Gastroesophageal sphincter (tissue), 4 donors: Measurements from ENCODE around the gene CIROP. TPM values are rescaled to one million over a fixed set of nuclear protein-coding genes. Genes with fewer than 3 reads are reported as not detected.

Experiments used
- ATAC-seq: fragments of 150-250 bp; one replicate; pipeline ENCODE4 v1.9.1; 2016; ENCODE audit warnings: mild to moderate bottlenecking, moderate library complexity
- H3K27ac ChIP-seq, 4 donors: fragments of 200-600 bp; sonication (generic) in 3 of 4; 1 replicate in 3 of 4; 2 replicates in 1 of 4; pipeline ENCODE4 v1.5.1; 2016 to 2019
- H3K27me3 ChIP-seq: fragments of 200-600 bp; sonication (generic); one replicate; pipeline ENCODE4 v1.5.1; 2019
- H3K36me3 ChIP-seq, 2 donors: fragments of 200-600 bp; sonication (generic); one replicate each; pipeline ENCODE4 v1.5.1; 2019; ENCODE audit warnings: control low read depth in 1 of 2
- H3K4me1 ChIP-seq, 3 donors: fragments of 200-600 bp; sonication (generic); 1 replicate in 2 of 3; 2 replicates in 1 of 3; pipeline ENCODE4 v1.5.1; 2016 to 2019; ENCODE audit warnings: control low read depth in 2 of 3
- H3K4me3 ChIP-seq, 2 donors: fragments of 200-600 bp; sonication (generic); one replicate each; pipeline ENCODE4 v1.5.1; 2019; ENCODE audit warnings: mild to moderate bottlenecking in 1 of 2, moderate library complexity in 1 of 2
- H3K9me3 ChIP-seq, 3 donors: fragments of 200-600 bp; sonication (generic); one replicate each; pipeline ENCODE4 v1.5.1; 2017 to 2019; ENCODE audit warnings: control low read depth in 2 of 3
- EP300 ChIP-seq: sonication (generic); formaldehyde crosslinking; IDR thresholded peaks from one replicate; pipeline ENCODE4 v1.6.1; 2017; ENCODE audit warnings: antibody characterized with exemption, mild to moderate bottlenecking
- POLR2A ChIP-seq, 2 donors: fragments of 450-650 bp; IDR thresholded peaks; one replicate each; pipeline ENCODE4 v1.6.1; 2017; ENCODE audit warnings: antibody characterized with exemption in 2 of 2, mild to moderate bottlenecking in 2 of 2, moderate library complexity in 1 of 2
- POLR2AphosphoS5 ChIP-seq: sonication (generic); formaldehyde crosslinking; IDR thresholded peaks from one replicate; pipeline ENCODE4 v1.6.1; 2017; ENCODE audit warnings: antibody characterized with exemption
- WGBS, 2 donors: methylation state at CpG; one replicate each; pipeline ENCODE4 v1.1.5; 2018; ENCODE audit warnings: low coverage in 1 of 2; 5-methylcytosine and 5-hydroxymethylcytosine counted together
- total RNA-seq, 4 donors: library from RNA; depleted of rRNA; stranded (reverse); fragments of >200 nt; gene quantifications; one replicate each; pipeline ENCODE4 v1.1.0, GENCODE V29; 2016
- TF ChIP-seq, protein P1 (sequence below), 4 experiments: fragments of 200-600 bp in 2 of 4; fragments of 450-650 bp in 2 of 4; sonication (generic) in 1 of 4; IDR thresholded peaks; one replicate each; pipeline ENCODE4 v1.5.1; 2017 to 2019; ENCODE audit warnings: antibody characterized with exemption in 4 of 4, mild to moderate bottlenecking in 2 of 4, moderate library complexity in 2 of 4

The CIROP gene
- total RNA-seq, 4 donors from 2014 or later: 0.13 to 0.31 TPM; not detected in 2

DNA sequence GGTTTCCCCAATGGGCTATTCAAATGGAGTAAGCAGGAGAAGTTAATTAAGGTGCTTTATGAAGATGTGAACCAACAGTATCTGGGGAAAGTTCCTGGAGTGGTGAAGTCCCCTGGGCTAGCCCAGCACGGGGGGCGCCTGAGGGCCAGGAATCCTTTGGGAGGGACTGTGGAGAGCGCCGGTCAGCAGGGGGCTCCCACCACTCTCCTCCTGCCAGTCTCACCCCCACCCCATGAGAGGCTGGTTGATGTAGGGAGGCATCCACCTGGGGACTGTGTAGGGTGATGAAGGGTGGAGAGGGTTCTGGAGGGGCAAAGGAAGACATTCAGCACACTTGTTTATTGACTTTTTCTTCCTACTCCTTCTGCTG is 9.9 kb upstream of the CIROP start:
- peaks cover 61% of the 10 kb centered on the region for H3K27me3 ChIP-seq
- no peak overlapping the region for H3K4me3 ChIP-seq

DNA sequence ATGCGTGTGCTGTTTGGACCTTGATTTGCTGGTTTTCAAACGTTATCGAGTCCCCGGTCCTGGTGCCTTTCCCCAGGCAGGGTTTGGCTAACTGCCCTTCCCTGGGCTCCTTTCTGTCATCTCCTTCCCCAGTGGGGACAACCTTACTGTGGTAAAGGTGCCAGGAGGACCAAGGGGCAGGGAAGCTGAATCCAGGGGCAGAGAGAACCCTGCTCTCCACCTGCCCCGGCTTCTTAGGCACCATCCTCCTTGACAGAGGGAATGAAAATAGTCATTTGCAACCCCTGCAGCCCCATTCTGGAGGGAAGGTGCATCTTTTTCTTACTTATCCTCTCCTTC is 9.3 kb upstream of the CIROP start:
- H3K4me1 ChIP-seq: no peaks in the 10 kb centered on the region
- ATAC-seq: no peak
- H3K9me3 ChIP-seq: no peaks in the 10 kb centered on the region
- no peak for TF ChIP-seq EP300
- 75% methylated on average over 5 of the region's 5 CpGs; no CpG with 5 or more reads in 1 of the 2 donors for WGBS, 2 donors
- no peaks in the 10 kb centered on the region for H3K36me3 ChIP-seq
- H3K27ac ChIP-seq: no peak overlapping the region
- peaks cover 61% of the 10 kb centered on the region for H3K27me3 ChIP-seq
- H3K4me3 ChIP-seq: no peak overlapping the region

More for the DNA sequence above, 9.9 kb upstream of the CIROP start:
- H3K9me3 ChIP-seq: no peaks in the 10 kb centered on the region
- H3K36me3 ChIP-seq: no peaks in the 10 kb centered on the region
- H3K27ac ChIP-seq: no peak overlapping the region
- TF ChIP-seq, protein P1, sequence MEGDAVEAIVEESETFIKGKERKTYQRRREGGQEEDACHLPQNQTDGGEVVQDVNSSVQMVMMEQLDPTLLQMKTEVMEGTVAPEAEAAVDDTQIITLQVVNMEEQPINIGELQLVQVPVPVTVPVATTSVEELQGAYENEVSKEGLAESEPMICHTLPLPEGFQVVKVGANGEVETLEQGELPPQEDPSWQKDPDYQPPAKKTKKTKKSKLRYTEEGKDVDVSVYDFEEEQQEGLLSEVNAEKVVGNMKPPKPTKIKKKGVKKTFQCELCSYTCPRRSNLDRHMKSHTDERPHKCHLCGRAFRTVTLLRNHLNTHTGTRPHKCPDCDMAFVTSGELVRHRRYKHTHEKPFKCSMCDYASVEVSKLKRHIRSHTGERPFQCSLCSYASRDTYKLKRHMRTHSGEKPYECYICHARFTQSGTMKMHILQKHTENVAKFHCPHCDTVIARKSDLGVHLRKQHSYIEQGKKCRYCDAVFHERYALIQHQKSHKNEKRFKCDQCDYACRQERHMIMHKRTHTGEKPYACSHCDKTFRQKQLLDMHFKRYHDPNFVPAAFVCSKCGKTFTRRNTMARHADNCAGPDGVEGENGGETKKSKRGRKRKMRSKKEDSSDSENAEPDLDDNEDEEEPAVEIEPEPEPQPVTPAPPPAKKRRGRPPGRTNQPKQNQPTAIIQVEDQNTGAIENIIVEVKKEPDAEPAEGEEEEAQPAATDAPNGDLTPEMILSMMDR (IDR thresholded peaks at IDR 0.05): no peak
- TF ChIP-seq EP300 (no peak), POLR2A (IDR thresholded peaks at IDR 0.05) (no peak), POLR2AphosphoS5 (no peak)
- ATAC-seq: no peak
- no peaks in the 10 kb centered on the region for H3K4me1 ChIP-seq
- WGBS, 2 donors: 20 to 80% methylated on average over 1 to 3 of the region's 4 CpGs

DNA sequence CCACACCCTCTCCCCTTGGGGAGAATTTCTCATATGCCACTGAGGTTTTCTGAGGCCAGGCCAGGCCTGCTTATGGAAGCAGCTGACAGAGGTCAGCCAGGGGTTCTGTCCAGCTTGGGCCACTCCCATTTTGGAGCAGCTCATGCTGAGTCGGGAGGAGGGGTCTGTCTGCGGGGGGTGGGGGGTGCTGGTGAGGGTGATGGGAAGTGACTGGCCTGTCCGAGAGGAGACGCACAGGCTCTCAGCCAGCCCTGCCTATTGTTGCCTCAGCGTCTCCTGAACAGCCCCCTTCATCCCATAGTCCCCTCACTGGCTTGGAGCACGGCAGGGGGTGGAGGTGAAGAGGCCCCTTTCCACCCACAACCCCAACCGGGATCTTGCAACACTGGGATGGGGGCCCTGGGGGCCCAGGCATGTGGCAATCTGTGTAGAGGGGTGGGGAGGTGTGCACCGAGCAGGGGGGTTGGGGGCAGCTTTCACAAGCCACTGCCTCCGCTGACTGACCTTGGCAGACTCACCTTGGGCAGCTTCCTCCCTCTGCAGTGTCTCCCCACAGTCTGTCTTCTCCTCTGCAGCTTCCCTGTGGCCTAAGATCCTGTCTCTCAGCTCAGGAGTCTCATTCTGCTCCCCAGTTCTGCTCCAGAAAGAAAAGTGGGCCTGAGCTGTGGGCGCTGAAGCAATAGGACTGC is 8.8 kb upstream of the CIROP start:
- Histone ChIP-seq H3K27me3 (peaks cover 57% of the 10 kb centered on the region), H3K27ac (no peak overlapping the region), H3K4me3 (no peak overlapping the region), H3K4me1 (no peaks in the 10 kb centered on the region), H3K36me3 (no peaks in the 10 kb centered on the region), H3K9me3 (no peaks in the 10 kb centered on the region)
- ATAC-seq: no peak
- TF ChIP-seq, protein P1 (IDR thresholded peaks at IDR 0.05): no peak
- TF ChIP-seq POLR2A (IDR thresholded peaks at IDR 0.05): no peak
- no peak for TF ChIP-seq POLR2AphosphoS5
- TF ChIP-seq EP300: no peak
- WGBS, 2 donors: 62% methylated on average over 3 of the region's 10 CpGs; no CpG with 5 or more reads in 1 of the 2 donors

DNA sequence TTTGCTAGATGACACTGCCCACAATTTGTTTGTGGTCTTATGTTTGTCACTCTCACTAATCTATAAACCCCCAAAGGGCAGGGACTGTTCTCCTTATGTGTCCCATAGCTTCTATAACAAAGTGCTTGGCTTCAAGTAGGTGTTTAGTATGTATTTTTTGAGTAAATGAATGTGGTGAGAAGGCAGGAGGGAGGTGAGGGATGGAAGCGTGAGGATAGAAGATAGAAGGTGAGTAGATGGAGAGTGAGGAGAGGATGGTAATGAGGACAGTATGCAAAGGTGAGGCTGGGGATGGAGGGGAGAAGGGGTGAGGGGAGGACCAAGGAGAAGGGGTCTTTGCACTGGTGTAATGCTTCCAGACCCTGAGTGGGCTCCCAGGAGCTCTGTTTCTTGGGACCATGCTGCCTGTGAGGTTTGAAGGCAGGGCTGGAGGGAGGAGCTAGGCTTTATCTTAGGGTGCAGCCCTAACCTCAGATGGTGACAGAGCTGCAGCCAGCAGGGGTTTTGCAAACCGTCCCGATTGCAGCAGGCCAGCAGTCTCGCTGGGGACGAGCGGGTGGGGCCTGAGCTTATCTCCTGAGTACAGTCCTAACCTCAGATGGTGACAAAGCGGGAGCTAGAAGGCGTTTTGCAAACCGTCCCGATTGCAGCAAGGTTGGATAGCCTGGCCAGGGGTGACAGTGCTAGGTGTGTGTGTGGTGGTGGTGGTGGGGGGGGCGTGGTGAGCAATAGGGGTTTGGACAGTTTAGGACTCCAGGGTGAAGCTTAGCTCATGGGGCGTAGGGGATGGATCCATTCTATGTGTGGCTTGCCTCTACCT is 7.8 kb upstream of the CIROP start:
- 47 to 82% methylated on average over 2 to 8 of the region's 12 CpGs for WGBS, 2 donors
- Histone ChIP-seq H3K4me1 (no peaks in the 10 kb centered on the region), H3K4me3 (no peak overlapping the region), H3K36me3 (no peaks in the 10 kb centered on the region), H3K9me3 (no peaks in the 10 kb centered on the region), H3K27me3 (peaks cover 50% of the 10 kb centered on the region), H3K27ac (no peak overlapping the region)
- ATAC-seq: peak; percentile 50
- no peak for TF ChIP-seq POLR2AphosphoS5

DNA sequence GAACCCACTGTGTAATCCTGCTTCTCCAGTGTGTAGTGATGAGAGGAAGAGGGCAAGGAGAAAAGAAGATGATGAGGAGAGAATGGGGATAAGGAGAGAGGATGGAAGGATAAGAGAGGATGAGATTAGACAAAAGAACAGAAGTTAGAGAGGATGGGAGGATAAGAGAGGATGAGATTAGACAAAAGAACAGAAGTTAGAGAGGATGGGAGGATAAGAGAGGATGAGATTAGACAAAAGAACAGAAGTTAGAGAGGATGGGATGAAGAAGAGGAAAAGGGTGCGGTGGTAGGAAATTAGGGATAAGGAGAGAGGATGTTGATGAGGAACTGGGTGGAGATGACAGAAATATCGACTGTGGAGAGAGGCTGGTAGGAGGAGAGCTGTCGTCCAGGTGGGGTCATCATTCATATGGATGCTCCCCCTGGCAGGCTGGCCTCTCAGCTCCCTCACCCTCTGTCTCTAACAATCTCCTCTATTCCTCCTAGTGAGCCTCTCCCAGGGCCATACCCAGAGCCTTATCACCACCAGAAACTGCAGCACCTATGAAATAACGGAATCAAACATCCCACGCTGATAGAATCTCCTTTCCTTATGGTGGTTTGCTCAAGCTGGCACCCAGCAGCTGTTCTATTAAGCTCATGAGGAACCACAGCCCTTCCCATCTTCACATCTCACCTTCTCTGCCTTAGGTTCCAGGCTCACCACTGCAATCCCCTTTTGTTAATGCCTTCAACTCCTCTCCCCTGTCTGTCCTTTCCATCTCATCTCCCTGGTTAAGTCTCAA is 6.0 kb upstream of the CIROP start:
- no peak for TF ChIP-seq EP300
- TF ChIP-seq POLR2AphosphoS5: no peak
- TF ChIP-seq, protein P1 (IDR thresholded peaks at IDR 0.05): no peak
- no peaks in the 10 kb centered on the region for H3K9me3 ChIP-seq
- 52 to 56% methylated on average over 5 of the region's 5 CpGs for WGBS, 2 donors
- ATAC-seq: no peak
- H3K4me1 ChIP-seq: no peaks in the 10 kb centered on the region
- H3K27me3 ChIP-seq: peaks cover 35% of the 10 kb centered on the region
- no peaks in the 10 kb centered on the region for H3K36me3 ChIP-seq
- H3K27ac ChIP-seq: no peak overlapping the region
- no peak overlapping the region for H3K4me3 ChIP-seq
